SIG-M5 treated with dmso at 0.1 percent for 504 hours (cell line): Measurements from ENCODE around the gene PBX4.
"Not testable (repeated sequence)": the region's sequence is repeated elsewhere in the genome, so short reads cannot be mapped to it uniquely, and the experiment has no call there.

Experiments used
- DNase-seq: peaks from one replicate; lab custom pipeline; 2025; ENCODE audit not compliant: unreplicated experiment; lab: John Stamatoyannopoulos, UW

PBX4 gene

GRCh38 chr19:19627621-19628500, 9.4 kb upstream of the PBX4 start, which contains the start of gene LPAR2:
Gene LPAR2, minus strand, starts transcription at chr19:19628220. Its CDS starts 945 bp downstream, at chr19:19627275.
- no peak for DNase-seq

- no peak for DNase-seq
These were observed 8.3 kb upstream of the PBX4 start for GRCh38 chr19:19626516-19627472.

GRCh38 chr19:19624032-19624570, 5.6 kb upstream of the PBX4 start:
- DNase-seq: no peak

- DNase-seq: no peak
These were observed 4.9 kb upstream of the PBX4 start for GRCh38 chr19:19623383-19623782.

GRCh38 chr19:19619849-19620210, 1.3 kb upstream of the PBX4 start:
- DNase-seq: no peak

GRCh38 chr19:19619181-19619848, 828 bp upstream of the PBX4 start:
- DNase-seq: no peak

- DNase-seq: no peak
These were observed 3.4 kb downstream of the PBX4 start for GRCh38 chr19:19615086-19615485.

GRCh38 chr19:19613506-19613905, 5.0 kb downstream of the PBX4 start:
- DNase-seq: no peak

- no peak for DNase-seq
These were observed 7.9 kb downstream of the PBX4 start for GRCh38 chr19:19610376-19611202.

- not testable (repeated sequence) for DNase-seq
These were observed 11.8 kb downstream of the PBX4 start for GRCh38 chr19:19606686-19607085.

- peak; percentile 46 for DNase-seq
These were observed 12.5 kb downstream of the PBX4 start for GRCh38 chr19:19606021-19606420.

GRCh38 chr19:19602713-19603324, 15.7 kb downstream of the PBX4 start:
- no peak for DNase-seq

- no peak for DNase-seq
These were observed 16.3 kb downstream of the PBX4 start for GRCh38 chr19:19602136-19602712.

- no peak for DNase-seq
These were observed 17.6 kb downstream of the PBX4 start for GRCh38 chr19:19600793-19601330.

GRCh38 chr19:19598728-19599451, 19.6 kb downstream of the PBX4 start:
- DNase-seq: not testable (repeated sequence)

- no peak for DNase-seq
These were observed 20.6 kb downstream of the PBX4 start for GRCh38 chr19:19597809-19598306.

GRCh38 chr19:19595171-19595701, 23.3 kb downstream of the PBX4 start:
- peak; percentile 61 for DNase-seq

GRCh38 chr19:19594381-19594780, 24.1 kb downstream of the PBX4 start:
- no peak for DNase-seq
